Panc1 (cell line): ENCODE data around the gene DYNLL1.
"Not testable (repeated sequence)": the region's sequence is repeated elsewhere in the genome, so short reads cannot be mapped to it uniquely, and the experiment has no call there.

ENCODE experiments used
- POLR2AphosphoS5 ChIP-seq: IDR thresholded peaks from 2 replicates; pipeline ENCODE4 v1.6.1; 2012; ENCODE audit warnings: mild to moderate bottlenecking, low read depth, low read length, moderate library complexity
- SIN3A ChIP-seq: IDR thresholded peaks from 2 replicates; pipeline ENCODE4 v1.6.1; 2012; ENCODE audit warnings: low read depth, mild to moderate bottlenecking, low read length, moderate library complexity, borderline replicate concordance; ENCODE audit not compliant: insufficient read depth
- TCF7L2 ChIP-seq: IDR thresholded peaks from 2 replicates; pipeline ENCODE4 v1.6.1; 2011; ENCODE audit warnings: mild to moderate bottlenecking, low read depth, low read length, inconsistent platforms
- TF ChIP-seq, protein P1 (sequence below): fragments of 450-650 bp; IDR thresholded peaks from 2 replicates; pipeline ENCODE4 v1.5.1; 2017; ENCODE audit warnings: mild to moderate bottlenecking
- TF ChIP-seq, protein P2 (sequence below), 2 experiments: IDR thresholded peaks; 2 replicates each; pipeline ENCODE4 v1.6.1; 2011 to 2012; ENCODE audit warnings: low read depth in 2 of 2, control low read depth in 1 of 2, low read length in 1 of 2, mild to moderate bottlenecking in 1 of 2, moderate library complexity in 1 of 2; ENCODE audit not compliant: insufficient read depth in 1 of 2

- TF ChIP-seq, protein P1, sequence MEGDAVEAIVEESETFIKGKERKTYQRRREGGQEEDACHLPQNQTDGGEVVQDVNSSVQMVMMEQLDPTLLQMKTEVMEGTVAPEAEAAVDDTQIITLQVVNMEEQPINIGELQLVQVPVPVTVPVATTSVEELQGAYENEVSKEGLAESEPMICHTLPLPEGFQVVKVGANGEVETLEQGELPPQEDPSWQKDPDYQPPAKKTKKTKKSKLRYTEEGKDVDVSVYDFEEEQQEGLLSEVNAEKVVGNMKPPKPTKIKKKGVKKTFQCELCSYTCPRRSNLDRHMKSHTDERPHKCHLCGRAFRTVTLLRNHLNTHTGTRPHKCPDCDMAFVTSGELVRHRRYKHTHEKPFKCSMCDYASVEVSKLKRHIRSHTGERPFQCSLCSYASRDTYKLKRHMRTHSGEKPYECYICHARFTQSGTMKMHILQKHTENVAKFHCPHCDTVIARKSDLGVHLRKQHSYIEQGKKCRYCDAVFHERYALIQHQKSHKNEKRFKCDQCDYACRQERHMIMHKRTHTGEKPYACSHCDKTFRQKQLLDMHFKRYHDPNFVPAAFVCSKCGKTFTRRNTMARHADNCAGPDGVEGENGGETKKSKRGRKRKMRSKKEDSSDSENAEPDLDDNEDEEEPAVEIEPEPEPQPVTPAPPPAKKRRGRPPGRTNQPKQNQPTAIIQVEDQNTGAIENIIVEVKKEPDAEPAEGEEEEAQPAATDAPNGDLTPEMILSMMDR = not testable (repeated sequence)
- TF ChIP-seq SIN3A, POLR2AphosphoS5, TCF7L2: not testable (repeated sequence)
- TF ChIP-seq, protein P2, sequence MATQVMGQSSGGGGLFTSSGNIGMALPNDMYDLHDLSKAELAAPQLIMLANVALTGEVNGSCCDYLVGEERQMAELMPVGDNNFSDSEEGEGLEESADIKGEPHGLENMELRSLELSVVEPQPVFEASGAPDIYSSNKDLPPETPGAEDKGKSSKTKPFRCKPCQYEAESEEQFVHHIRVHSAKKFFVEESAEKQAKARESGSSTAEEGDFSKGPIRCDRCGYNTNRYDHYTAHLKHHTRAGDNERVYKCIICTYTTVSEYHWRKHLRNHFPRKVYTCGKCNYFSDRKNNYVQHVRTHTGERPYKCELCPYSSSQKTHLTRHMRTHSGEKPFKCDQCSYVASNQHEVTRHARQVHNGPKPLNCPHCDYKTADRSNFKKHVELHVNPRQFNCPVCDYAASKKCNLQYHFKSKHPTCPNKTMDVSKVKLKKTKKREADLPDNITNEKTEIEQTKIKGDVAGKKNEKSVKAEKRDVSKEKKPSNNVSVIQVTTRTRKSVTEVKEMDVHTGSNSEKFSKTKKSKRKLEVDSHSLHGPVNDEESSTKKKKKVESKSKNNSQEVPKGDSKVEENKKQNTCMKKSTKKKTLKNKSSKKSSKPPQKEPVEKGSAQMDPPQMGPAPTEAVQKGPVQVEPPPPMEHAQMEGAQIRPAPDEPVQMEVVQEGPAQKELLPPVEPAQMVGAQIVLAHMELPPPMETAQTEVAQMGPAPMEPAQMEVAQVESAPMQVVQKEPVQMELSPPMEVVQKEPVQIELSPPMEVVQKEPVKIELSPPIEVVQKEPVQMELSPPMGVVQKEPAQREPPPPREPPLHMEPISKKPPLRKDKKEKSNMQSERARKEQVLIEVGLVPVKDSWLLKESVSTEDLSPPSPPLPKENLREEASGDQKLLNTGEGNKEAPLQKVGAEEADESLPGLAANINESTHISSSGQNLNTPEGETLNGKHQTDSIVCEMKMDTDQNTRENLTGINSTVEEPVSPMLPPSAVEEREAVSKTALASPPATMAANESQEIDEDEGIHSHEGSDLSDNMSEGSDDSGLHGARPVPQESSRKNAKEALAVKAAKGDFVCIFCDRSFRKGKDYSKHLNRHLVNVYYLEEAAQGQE (IDR thresholded peaks at IDR 0.05; ENCODE audit: insufficient read depth in 1 of 2, low read depth in 2 of 2, low read length in 1 of 2) = not testable (repeated sequence)
Observed at GRCh38 chr12:120519324-120519723, 23.4 kb downstream of the DYNLL1 start.
